Stimulated activated CD8-positive, alpha-beta memory T cell treated with anti-CD3 and anti-CD28 coated beads, Interleukin-7, amount 100 ng/mL, for 4 hours (primary cell): ENCODE data around the gene ADIRF.
A peak's percentile ranks its signal among the peaks of the same experiment; 100 is the strongest.
"Not testable (repeated sequence)": the region's sequence is repeated elsewhere in the genome, so short reads cannot be mapped to it uniquely, and the experiment has no call there.

Source experiments
- DNase-seq, 2 donors: peaks; one replicate each; pipeline ENCODE4 v3.0.0-alpha.2; 2020; ENCODE audit warnings: low read depth in 2 of 2

ADIRF gene

GRCh38 chr10:86960863-86961434, 7.3 kb upstream of the ADIRF start:
- DNase-seq, result no peak

- no peak for DNase-seq
These were observed 6.7 kb upstream of the ADIRF start for GRCh38 chr10:86961481-86962091.

- DNase-seq, result no peak
These were observed 5.9 kb upstream of the ADIRF start for GRCh38 chr10:86962136-86962980.

GRCh38 chr10:86962981-86963310, 5.3 kb upstream of the ADIRF start:
- no peak for DNase-seq

GRCh38 chr10:86963341-86963919, 4.9 kb upstream of the ADIRF start:
- DNase-seq, result no peak

- DNase-seq, result no peak
These were observed 4.0 kb upstream of the ADIRF start for GRCh38 chr10:86964061-86964846.

GRCh38 chr10:86964847-86965190, 3.5 kb upstream of the ADIRF start:
- no peak for DNase-seq

GRCh38 chr10:86965986-86966654, 2.2 kb upstream of the ADIRF start:
- no peak for DNase-seq

- DNase-seq, result no peak
These were observed 771 bp upstream of the ADIRF start for GRCh38 chr10:86967481-86967941.

GRCh38 chr10:86968994-86969355, 693 bp downstream of the ADIRF start:
- no peak for DNase-seq

GRCh38 chr10:86969421-86970041, 1.2 kb downstream of the ADIRF start:
- DNase-seq, result no peak

- no peak for DNase-seq
These were observed 2.1 kb downstream of the ADIRF start for GRCh38 chr10:86970162-86970981.

GRCh38 chr10:86970982-86971231, 2.6 kb downstream of the ADIRF start:
- DNase-seq, result no peak

GRCh38 chr10:86971232-86971991, 3.1 kb downstream of the ADIRF start:
- peak; percentile 72 to 84 for DNase-seq

GRCh38 chr10:86972613-86973380, 4.5 kb downstream of the ADIRF start:
- DNase-seq, result no peak

- DNase-seq, result no peak
These were observed 6.2 kb downstream of the ADIRF start for GRCh38 chr10:86974484-86974883.

- DNase-seq, result no peak
These were observed 8.2 kb downstream of the ADIRF start for GRCh38 chr10:86976362-86977056.

- DNase-seq, result not testable (repeated sequence)
These were observed 10.2 kb downstream of the ADIRF start for GRCh38 chr10:86978457-86978856.
